Left renal pelvis (tissue), 4 donors: ENCODE results near the gene SH3RF3. TPM values are rescaled to one million over a fixed set of nuclear protein-coding genes. Genes with fewer than 3 reads are reported as not detected.

Experiments
- DNase-seq, 4 donors: peaks; one replicate each; pipeline ENCODE4 v3.0.0-alpha.2; 2013; ENCODE audit warnings: low read depth in 4 of 4, low spot score in 3 of 4
- polyA plus RNA-seq, 4 donors: library from polyadenylated mRNA; unstranded; fragments of 120-200 nt; gene quantifications; one replicate each; pipeline ENCODE4 v1.2.1, GENCODE V29; 2013; ENCODE audit not compliant: insufficient read length in 4 of 4

The SH3RF3 gene
- polyA plus RNA-seq, 4 donors = 4.7 to 5.5 (median 5.2) TPM

DNA sequence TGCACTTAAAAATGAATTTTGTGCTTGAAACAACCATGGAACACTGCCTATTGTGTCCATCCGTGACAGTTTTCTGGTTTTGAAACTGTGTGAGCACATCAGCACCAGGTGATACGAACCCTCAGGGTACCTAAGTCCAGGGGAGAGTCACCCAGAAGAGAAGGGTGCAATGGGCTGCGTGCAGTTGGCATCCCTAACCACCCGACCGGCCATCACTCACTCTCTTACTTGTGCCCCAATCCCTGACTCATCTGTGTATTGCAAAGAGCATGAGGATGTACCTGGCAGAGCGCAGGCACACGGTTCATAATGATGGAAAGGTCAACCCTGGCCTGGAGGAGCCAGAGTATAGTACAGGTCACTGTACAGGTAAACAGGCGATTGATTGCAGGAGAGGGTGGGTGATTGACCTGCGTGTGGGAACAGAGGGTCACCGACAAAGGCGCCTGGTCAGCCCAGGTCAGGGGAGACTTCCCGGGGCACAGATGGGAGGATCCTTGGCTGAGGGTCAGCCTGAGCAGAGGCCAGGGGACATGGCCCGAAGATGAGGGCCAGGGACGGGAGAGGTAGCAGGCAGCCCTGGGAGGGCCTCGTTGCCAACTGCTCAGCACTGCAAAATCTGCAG lies 324.5 kb downstream of the SH3RF3 start:
- DNase-seq = no peak

DNA sequence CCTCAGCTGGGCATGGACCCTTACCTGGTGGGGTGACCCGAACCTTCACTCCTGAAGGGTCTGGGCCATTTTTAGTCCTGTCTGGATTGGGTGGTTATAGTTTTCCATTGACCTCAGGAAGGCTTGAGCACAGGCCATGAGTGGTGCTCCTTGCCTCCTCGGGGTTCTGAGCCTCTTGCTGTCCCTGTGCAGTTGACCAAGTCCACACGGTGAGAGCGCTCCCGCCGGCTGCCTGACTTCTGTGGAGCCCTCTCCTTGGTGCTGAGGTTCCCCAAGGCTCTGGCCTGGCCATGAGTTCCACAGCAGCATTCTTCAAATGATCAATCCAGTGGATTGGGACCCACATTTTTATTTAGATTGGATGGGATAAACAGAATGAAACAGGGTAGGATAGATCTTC lies 325.3 kb downstream of the SH3RF3 start:
- no peak for DNase-seq

DNA sequence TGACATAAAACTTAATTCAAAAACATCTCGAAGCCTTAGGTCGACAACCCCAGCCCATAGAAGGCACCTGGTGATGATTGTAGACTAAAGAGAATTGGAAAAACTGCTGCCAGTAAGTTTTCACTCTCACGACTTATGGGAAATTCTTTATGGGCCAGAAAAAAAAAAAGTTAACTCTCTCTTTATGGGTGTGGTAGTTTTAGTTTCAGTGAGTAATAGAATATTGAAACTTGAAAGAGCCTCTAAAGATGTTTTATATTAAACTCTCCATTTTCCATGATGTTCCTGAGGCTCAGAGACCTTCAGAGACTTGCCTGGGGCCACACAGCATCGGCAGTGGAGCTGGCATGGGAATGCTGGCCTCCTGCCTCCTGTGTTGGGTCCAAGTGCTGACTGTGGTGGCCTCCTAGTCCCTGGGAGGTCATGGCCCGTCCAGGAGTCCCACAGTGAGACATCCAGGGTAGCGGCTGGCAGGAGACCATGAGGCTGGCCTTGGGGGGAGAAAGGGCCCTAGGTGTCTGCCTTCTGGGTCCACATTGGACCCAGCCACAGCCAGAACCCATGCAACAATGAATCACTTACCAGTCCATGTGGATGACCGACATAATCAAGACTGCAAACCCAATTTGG lies 325.9 kb downstream of the SH3RF3 start:
- no peak for DNase-seq

DNA sequence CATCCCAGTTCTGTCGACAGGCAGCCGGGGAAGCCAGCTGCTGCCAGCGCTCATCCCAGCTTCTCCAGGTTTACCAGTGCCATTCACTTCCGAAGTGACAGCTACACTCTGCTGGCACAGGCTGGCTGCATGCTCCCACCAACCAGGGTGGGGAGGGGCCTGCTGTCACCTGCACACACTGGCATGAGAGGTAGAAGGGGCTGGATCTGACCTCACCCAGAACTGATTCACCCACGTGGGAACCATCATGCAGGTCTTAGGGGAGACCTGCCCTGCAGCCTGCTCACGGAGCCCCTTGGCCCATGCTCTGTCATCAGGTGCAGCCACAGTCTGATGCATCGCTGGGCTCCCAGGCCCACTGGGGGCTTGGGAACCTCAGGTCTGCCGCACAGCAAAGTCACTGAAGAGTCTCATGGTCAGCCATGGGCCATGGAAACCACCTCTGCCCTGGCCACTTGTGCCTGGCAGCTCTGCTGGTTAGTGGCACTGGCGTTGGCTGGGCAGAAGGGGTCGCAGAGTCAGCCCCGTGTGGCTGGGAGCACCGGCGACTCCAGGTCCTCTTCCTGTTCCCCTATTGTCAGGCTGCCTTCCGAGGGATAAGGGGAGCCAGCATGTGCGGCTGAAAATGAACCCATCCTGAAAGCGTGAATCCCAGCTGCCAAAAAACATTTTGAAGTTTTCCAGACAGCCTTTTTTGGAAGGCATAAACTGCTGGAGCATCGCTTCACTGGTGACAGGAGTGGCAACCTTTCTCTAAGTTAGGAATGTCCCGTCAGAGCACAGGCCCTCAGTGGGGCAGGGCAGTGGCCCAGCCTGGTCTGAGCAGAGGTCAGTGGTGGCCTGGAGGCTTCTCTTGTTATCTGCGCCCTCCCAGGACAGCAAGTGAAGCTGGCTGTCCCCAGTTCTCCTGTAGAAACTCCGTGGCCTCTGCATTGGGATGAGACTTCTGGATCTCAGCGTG lies 327.0 kb downstream of the SH3RF3 start:
- DNase-seq = no peak

DNA sequence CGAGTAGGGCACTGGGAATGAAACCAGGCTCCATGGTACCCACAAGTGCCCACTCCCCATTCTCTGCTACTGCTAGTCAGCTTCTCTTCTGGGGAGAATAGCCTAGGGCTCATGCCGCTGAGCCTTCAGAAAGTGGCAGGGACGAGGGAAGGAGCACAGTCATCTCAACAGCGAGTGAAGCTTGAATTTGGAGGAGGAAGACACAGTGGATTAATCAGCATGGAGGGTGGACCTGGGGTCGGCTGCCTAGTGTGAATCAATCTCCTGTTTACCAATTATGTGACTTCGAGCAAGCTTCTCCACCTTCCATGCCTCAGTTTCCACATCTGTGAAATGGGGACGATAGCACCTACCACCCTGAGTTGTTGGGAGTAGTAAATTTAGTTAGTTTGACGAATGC lies 327.8 kb downstream of the SH3RF3 start:
- DNase-seq = no peak

DNA sequence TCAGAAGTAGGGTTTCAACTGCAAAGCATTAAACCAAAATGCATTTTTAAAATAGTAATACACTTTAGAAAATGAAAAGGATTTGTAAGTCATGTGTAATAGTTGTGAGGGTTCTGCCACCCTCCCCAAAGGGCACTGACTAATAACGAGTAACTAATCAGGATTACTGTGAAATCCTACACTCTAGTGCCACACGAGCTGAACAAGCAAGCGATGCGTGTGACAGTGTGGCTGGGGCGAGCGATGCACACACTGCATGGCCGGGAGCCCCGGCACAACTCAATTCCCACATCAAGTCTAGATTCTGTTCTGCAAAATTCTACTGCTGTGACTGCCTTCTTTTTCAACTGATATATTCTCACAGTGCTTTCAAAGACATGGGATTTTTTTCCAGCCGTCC lies 328.4 kb downstream of the SH3RF3 start:
- no peak for DNase-seq

DNA sequence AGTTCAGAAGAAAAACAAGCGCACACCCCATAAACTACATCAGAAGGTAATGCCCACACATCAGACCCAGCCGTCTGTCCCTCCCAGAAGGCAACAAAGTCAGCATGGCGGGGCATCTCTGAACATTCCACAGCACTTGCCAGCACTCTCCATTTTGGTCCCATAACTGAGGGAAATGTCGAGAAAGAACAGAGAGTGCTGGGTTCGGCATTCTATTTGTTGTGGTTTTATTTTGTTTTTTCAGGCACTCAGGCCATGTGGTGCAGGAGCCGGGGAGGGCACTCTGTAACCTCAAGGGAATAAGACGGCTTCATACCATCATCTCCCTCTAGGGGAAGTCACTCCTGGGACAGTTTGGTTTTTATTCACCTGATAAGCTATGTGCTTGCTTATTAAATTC lies 328.8 kb downstream of the SH3RF3 start:
- no peak for DNase-seq

DNA sequence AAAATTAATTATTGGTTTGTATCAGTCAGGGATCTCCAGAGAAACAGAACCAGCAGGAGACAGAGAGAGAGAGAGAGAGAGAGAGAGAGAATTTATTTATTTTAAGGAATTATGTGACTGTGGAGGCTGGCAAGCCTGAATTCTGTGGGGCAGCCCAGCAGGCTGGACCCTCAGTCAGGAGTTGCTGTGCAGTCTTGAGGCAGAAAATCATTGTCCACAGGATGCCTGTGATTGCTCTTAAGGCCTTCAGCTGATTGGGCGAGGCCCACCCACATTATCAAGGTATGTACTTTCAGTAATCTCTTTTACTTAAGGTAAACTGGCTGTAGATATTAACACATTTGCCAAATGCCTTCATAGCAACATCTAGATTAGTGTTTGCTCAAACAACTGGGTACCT lies 329.5 kb downstream of the SH3RF3 start:
- DNase-seq = no peak

DNA sequence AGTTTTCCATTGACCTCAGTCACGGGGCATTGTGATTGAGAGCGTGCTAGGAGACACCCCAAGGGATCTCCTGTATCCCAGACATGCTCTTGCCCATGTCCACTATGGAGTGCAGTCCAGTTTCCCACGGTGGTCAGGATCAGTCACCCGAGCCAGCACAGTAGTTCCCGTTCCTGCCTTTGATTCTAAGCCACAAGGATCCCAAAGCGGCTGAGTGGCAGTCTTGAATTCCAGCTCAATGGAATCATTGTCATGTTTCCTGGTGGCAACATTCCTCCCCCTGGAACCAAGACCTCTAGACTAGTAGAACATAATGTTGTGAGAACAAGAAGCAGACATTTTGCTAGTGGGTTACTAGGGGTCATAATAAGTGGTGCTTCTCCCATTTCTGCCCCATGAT lies 330.5 kb downstream of the SH3RF3 start:
- no peak for DNase-seq

DNA sequence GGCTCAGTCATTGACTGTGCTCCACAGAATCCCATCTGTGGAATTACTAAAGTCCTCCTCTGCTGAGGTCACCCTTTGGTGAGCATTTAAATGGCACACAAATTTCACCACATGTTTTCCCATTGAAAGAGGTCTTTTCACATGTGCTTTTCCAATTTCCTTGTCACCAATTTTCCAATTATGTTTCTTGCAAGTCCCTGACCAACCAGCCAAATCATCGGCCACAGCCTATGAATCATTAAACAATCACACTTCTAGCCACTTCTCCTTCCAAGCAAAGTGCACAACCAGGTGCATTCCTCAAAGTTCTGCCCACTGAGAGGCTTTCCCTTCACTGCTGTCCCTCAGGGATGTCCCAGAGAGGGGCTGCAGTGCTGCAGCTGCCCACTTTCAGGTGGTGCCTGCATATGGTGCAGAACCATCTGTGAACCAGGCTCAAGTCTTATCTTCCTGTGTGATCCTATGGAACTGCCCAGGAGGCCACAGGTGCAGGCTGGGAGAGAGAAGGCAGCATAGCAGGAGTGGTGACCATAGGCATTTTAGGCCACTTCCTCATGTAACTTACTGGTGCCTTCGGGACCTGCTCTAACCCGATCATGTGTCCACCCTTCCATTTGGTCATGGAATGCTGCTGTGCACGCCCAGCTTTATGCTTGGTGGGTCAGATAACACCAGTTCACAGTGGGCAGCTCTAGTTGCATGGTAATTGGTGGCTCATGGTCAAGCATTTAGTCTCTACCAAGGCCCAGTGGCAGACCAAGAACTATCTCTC lies 331.7 kb downstream of the SH3RF3 start:
- no peak for DNase-seq

DNA sequence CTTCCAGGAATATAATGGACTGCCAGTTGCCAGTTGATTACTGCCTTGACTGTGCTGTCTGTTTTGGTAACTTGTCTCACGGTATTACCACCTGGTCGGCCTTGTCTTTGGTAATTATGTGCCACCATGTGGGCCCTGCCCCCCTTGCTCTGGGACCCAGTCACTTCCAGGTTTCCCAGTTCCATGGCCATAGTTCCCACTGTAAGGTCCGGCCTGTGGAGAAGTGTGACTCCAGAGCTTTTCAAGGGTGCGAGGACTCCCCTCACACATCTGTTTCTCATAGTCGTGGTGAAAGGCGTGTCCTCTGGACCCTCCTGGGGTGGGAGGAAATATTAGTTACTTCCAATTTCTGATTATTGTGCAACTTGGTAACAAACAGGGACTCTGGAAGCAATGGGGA lies 334.2 kb downstream of the SH3RF3 start:
- DNase-seq = no peak

DNA sequence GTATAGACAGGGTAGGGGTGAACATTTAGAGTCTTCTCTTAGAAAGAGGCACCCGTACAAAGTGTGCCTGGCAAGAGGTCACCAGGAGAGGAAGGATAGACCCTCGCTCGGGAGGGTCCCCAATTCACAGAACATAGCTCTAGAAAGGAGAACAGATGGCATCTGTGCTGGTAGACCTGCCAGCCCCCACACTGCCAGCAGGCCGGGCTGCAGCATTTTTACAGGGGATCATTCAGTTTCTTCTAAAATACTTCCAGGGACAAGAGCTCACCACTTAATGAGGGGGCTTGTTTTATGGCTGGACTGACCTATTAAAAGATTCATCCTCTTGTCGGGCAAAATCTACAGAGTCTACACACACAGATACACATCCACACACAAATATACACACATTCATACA lies 334.9 kb downstream of the SH3RF3 start:
- no peak for DNase-seq

DNA sequence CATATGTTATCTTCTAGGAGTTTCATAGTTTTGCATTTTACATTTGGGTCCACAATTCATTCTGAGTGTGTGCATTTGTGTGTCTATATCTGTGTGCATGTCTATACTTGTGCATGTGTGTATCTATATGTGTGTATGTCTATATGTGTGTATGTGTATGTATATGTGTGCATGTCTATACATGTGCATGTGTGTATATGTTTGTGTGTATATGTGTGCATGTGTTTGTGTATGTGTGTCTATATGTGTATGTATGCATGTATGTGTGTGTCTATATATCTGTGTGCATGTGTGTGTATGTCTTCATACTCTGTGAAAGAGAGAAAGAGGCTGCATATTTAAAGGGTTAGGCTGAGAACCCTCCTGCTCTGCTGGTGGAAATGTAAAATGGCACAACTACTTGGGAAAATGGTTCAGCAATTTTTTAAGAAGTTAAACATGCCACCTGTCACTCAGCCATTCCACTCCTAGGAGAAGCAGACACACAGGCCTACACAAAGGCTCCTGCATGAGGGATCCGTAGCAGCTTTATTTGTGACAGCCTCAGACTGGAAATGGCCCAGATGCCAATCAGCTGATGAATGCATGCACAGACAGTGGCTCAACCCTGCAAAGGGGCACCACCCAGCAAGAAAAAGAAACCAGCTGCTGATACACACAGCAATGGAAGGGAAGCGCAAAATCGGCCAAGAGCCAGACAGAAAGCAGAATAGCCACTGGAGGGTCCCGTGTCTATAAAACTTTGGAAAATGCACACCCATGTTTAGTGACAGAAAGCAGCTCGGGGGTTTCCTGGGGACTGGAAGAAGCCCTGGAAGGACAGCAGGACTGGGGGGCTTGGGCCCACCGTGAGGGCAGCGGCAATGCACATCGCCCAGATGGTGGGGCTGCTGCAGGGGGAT lies 337.9 kb downstream of the SH3RF3 start:
- DNase-seq = no peak

DNA sequence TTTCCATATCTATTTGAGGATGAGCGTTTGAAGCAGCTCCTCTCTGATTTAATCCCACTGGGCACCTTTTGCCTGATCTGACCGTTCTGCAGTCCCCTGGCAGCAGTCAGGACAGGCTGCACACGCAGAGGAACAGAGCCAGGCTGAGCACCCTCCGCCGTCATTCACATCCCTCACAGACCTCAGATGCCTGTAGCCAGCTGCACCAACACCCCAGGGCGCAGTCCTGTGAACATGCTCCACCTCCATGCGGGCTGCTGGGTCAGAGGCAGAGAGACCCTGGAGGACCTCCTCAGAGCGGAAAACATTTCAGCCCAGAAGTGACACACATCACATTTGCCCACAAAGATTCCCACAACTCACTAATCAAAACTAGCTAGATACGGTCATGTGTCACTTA lies 338.7 kb downstream of the SH3RF3 start:
- no peak for DNase-seq

DNA sequence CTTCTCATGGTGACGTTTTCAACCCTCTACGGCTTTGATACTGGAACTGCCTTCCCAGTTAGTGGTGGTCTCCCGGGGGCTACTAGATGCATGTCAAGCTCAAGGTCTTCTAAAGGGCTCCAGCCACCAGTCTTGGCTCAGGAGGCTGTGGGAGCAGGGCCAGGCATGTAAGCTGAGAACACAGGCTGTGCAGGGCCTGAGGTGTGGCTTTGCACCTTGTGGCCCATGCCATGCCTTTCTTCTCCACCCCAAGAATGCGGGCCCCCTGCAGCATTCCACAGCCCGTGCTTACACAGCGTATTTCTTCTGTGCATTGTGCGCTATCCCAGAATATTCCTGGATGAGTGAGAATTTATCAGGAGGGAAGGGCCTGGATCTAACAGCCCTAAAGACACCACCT lies 339.9 kb downstream of the SH3RF3 start:
- DNase-seq = no peak

DNA sequence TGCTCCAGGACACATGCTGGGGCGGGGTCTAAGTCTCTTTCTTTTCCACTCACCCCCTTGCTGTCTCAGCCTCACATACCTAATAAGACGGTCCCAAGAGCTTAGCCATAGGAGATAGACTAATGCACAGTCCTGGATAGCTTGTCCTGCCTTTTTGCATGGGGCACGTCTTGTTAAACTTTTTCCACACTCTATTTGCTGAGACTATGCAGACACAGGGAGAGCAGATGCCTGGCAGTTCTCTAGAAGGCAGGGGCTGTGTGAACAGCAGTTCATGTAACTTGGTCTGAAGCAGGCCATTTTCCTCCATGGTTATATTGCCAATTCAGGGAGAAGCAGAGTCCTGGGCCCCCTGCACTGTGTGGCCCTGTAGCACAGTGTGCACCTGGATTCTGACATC lies 342.7 kb downstream of the SH3RF3 start:
- DNase-seq = no peak

DNA sequence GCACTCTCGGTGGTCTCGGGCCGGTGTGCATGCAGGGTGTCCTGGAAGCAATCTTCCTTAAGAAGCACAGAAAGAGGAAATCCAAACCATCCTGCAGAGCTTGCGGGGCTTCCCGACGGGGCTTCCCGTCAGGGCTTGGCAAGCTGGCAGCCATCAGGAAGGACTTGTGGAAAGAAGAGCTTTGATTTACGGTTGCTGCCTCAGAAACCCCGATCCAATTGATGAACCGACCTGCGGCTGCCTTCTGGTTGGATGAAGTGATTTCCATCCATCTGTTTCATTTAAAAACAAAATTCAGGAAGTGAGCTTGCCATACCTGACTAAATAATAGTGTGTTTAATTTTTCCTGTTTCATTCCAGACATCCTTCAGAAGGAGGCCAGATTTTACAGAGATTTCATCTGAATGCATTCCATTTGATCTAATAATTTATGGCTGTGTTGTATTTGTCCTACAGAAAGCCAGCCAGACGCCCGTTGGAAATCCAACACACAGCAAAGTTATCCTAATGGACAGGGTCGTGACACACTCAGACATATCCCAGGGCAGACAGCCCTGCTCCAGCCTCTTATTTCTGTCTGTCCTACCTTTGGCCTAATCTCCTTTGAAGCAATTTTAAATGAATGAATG lies 343.4 kb downstream of the SH3RF3 start:
- no peak for DNase-seq

DNA sequence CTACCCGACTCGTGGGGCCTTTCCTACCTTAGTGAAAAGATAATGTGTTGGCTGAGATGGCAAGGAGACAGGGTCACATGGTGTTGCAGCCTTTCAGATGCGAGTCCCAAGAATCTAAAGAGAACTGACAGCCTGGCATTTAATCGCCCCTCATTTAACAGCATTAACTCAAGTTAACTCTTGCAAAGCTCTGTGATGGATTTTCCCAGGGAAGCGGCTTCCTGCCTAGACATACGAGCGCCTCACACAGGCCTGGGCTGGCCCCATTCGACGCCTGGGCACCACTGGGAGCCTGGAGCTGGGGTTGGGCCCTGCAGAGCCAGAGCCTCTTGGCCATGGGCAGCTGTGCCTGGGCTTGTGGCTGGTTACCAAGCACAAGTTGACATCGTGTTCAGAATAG lies 344.0 kb downstream of the SH3RF3 start:
- DNase-seq = no peak

DNA sequence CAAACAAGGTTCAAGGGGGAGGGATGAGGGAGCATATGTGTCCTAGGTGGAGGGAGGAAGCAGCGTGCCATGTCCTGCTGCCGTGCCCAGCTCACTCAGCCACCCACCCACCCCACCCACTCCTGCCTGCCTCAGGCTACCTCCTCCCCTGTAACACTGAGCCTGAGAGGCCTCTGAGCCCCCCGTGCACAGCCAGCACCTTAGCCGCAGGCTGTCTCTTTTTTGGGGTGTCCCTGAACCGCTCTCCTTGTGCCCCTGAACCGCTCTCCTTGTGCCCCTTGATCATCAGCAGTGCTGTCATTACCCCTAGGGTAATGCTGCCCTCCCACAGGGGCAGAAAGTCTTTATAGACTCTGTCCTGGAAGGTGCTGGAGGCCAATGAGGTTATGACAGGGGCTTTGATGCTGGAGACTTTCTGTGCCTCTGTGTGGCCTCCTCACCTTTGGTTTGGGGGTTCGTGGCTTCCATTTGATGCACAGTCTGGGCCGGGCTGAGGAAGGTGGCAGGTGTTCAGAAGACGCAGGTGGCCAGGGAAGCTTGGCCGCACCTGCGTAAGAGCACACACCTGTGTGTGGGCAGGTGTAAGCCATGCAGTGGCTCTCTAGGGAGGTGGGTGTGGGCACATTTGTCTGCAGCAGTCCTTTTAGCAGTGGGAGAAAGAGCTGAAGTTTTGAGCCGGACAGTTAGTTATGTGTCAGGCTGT lies 344.8 kb downstream of the SH3RF3 start:
- DNase-seq = no peak
